Measurements from ENCODE around the gene ELAVL3.

The ELAVL3 gene

DNA sequence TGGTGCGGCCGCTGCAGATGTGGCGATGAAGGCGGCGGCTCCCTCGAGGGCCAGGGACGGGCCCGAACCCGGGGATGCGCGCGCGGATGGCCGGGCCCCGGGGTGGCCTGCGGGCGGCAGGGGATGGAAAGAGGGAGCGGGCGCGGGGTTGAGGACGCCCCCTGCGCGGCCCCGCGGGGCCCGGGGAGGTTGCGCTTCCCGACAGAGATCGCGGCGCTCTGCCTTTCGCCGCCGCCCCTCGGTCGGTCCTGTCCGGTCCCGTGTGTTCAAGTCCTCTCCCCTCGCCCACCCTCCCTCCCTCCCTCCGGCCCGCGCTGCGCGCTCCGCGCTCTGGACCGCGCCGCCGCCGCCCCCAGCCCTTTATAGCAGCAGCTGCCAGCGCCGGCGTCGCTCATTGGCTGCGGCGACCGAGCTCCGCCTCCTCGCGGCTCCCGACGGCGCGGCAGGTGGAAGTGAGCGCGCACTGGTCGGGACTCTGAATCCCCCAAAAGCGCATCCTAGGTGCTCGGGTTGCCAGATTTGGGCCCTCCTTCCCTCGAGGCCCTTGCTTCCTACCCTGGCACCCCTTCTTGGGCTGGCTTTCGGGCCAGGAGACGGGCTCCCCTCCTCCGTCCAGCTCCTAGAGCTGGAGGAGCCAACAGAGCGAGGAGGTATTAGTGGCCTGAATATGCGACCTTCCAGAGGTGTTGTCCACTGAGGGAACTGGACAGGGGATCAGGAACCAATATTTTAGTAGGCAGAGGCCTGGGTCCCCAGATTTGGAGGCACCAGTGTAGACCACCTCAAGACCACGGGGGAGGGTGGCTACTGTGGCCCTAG, at the start of gene ELAVL3:
Gene ELAVL3 (minus strand): TSS at position 332 of the 819 bp plus-strand sequence. CDS start 438 bp downstream, outside the sequence.
- DNase-seq (ENCODE audit: low read depth in 1 of 2, low spot score in 1 of 2): no peak

- DNase-seq (ENCODE audit: low read depth in 1 of 2, low spot score in 1 of 2): no peak
Measured at GRCh38 chr19:11530432-11530831, 49.6 kb upstream of the ELAVL3 start.

DNA sequence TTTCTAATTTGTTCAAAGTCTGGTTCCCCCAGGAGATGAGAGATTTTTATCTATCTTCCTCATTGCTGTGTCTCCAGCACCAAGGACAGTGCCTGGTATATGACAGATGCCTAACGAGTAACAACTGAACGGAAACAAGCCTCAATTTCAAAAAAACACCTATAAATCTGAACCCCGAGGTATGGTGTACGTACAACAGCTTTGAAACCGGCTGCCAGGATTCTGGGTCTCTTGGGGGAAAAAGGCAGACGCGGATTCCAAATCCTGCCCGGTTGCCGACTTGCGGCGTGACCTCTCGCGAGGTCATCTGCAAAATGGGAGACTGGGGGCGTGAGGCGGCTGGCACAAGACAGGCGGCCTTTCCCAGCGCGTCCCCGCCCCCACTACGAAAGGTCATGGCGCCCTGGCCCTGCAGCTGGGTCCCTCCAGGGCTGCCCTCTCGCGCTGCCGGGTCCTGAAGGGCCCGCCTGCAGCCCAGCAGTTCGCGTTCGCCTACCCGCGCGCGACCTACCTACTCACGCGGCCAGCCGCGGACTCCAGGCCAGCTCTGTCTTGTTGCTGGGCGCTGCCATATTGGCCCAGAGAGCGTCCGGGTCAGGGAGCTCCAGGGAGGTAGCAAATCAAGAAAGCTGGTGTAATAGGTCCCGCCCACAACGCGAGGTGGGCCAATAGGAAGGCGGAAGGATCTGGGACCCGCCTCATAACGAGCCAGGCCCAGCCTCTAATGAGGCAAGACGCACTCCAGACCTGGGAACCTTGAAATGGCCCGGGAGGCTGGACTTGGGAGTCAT, 47.9 kb upstream of the ELAVL3 start, which contains the start of gene ECSIT:
Gene ECSIT (minus strand): TSS at position 584 of the 791 bp plus-strand sequence. CDS start 9,964 bp downstream, outside the sequence.
- peak; percentile 78 to 85 for DNase-seq (ENCODE audit: low read depth in 1 of 2, low spot score in 1 of 2)

- DNase-seq (ENCODE audit: low read depth in 1 of 2, low spot score in 1 of 2): no peak
Measured at GRCh38 chr19:11519138-11519537, 38.3 kb upstream of the ELAVL3 start.

GRCh38 chr19:11513946-11514345, 33.1 kb upstream of the ELAVL3 start:
- no peak for DNase-seq (ENCODE audit: low read depth in 1 of 2, low spot score in 1 of 2)

DNA sequence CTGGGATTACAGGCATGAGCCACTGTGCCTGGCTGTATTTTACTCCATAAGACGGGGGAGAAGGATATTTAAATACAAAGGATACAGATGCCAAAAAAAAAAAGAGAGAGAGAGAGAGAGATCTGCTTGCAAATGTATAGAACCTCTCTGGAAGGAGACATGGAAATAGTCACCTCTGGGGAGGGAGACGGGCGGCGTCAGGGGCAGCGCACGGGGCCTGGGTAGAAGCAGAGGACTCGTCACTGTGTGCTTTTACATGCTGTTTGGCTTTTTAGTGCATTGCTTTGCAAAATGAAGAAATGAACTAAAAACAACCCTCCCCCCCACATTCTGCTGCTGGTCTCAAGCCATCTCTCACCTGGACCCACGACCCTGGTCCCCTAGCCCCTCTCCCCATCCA, 29.6 kb upstream of the ELAVL3 start:
- DNase-seq (ENCODE audit: low read depth in 1 of 2, low spot score in 1 of 2): no peak

- no peak for DNase-seq (ENCODE audit: low read depth in 1 of 2, low spot score in 1 of 2)
Measured at GRCh38 chr19:11507370-11508078, 26.7 kb upstream of the ELAVL3 start.

GRCh38 chr19:11506967-11507366, 26.1 kb upstream of the ELAVL3 start:
- DNase-seq (ENCODE audit: low read depth in 1 of 2, low spot score in 1 of 2): no peak

DNA sequence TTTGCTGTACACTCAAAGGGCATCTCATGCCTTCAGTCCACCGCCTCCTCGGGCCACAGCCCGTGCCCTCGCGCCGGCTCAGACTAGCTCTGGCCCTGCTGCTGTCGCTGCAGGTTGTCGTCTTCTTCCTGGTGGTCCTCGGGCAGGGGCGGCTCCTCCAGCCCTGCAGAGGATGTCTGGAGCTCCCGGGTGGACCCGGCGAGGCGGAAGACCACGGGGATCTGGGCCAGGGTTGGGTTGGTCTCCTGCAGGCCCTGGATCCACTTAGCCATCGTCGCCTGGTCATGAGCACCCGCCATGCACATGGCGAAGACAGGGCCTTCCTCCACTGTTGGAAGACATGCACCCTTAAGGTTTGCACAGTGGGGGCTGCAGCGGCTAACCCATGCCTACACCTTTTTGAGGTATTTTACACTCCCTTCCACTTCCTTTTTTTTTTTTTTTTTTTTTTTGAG, 25.3 kb upstream of the ELAVL3 start:
- DNase-seq (ENCODE audit: low read depth in 1 of 2, low spot score in 1 of 2): no peak

- peak; percentile 90 to 91 for DNase-seq (ENCODE audit: low read depth in 1 of 2, low spot score in 1 of 2)
Measured at GRCh38 chr19:11505504-11506100, 24.8 kb upstream of the ELAVL3 start, which contains the start of gene ZNF653. ZNF653 (minus strand) TSS chr19:11505839; CDS start chr19:11505786, 53 bp downstream.

DNA sequence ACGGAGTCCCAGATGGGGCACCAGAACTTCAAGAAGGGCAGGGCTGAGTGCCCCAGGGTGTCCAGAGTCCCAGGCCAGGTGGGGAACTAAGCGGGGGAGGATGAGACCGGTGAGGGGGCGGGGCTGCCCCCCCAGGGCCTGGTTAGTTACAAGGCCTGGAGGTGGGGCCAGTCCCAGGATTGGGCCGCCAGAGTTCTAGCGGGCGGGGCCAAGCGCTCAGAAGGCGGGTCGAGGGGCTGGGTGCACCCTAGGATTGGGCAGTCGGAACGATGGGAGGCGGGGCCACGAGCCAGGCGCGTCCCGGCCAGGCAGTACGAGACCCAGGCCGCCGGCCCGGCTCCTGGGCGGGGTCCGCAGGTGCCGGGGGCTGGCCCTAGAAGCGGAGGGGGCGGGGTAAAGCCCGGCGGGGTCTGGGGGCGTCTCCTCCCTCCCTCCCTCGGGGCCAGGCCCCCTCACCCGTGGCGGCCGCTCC, 24.2 kb upstream of the ELAVL3 start:
- peak; percentile 94 for DNase-seq (ENCODE audit: low read depth in 1 of 2, low spot score in 1 of 2)

DNA sequence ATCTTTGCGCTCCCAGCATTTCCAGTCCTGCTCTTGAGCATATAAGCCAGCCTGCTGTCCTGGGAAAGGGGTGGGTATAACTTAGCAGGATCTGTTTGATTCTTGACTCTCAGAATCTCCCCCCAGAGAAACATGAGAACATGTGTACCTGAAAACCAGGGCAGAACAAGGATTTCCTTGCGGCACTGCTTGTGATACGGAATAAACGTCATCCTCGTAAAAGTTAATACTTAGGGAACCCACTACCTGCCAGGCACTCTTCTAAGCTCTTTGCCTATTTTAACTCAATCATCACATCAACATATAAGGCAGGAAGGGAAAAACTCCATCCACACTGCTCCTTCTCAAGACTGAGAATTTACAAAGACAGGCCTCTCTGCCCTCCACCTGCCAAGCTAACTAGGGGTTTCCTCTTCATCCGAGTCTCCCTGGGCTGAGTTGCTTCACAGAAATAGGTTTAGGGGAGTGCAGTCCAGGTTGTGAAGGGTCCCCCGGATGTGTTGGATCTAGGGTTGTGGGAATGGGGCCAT, 23.7 kb upstream of the ELAVL3 start:
- no peak for DNase-seq (ENCODE audit: low read depth in 1 of 2, low spot score in 1 of 2)

- no peak for DNase-seq (ENCODE audit: low read depth in 1 of 2, low spot score in 1 of 2)
Measured at GRCh38 chr19:11499890-11500420, 19.1 kb upstream of the ELAVL3 start.

DNA sequence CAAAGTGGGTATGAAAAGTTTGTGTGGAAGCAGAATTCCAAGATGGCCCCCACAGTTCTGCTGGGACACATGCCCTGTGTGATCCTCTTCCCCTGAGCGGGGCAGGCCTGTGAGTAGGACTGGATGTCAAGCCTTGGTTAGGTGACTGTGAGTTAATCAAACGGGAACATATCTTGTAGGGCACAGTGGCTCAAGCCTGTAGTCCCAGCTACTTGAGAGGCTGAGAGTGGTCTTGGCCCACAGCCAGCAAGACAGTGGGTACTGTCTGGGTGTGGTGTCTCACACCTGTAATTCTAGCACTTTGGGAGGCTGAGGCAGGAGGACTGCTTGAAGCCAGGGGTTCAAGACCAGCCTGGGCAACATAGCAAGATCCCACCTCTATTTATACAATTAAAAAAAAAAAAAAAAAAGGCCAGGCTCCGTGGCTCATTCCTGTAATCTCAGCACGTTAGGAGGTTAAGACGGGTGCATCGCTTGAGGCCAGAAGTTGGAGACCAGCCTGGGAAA, 18.4 kb upstream of the ELAVL3 start:
- DNase-seq (ENCODE audit: low read depth in 1 of 2, low spot score in 1 of 2): no peak

DNA sequence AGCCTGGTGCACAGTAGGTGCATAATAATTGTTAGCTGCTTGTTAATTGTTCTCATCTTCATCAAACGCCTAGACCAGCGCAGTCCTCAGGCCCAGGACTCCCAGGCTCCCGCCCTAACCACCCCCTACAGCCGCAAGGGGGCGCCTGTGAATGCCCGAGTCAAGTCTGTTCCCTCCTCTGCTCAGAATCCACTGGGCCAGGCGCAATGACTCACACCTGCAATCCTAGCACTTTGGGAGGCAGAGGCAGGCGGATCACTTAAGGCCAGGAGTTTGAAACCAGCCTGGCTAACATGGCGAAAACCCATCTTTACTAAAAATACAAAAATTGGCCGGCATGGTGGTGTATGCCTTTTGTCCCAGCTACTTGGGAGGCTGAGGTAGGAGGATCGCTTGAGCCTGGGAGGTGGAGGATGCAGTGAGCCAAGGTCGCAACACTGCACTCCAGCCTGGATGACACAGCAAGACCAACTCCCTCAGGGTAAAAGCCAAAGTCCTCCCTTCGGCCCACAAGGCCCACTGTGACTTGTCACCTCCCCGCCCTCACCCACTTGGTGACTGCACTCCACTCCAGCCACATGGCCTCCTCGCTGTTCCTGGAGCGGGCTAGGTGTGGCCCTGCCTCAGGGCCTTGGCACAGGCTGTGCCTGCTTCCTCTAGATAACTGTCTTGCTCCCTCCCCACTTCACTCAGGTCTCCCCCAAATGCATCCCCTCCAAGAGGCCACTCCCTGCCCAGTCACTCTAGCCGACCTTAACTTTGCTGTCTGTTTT, 15.7 kb upstream of the ELAVL3 start:
- peak; percentile 29 to 58 for DNase-seq (ENCODE audit: low read depth in 1 of 2, low spot score in 1 of 2)

GRCh38 chr19:11495885-11496284, 15.0 kb upstream of the ELAVL3 start:
- DNase-seq (ENCODE audit: low read depth in 1 of 2, low spot score in 1 of 2): no peak

- DNase-seq (ENCODE audit: low read depth in 1 of 2, low spot score in 1 of 2): no peak
Measured at GRCh38 chr19:11495481-11495880, 14.6 kb upstream of the ELAVL3 start.

GRCh38 chr19:11494634-11495285, 13.9 kb upstream of the ELAVL3 start:
- no peak for DNase-seq (ENCODE audit: low read depth in 1 of 2, low spot score in 1 of 2)

DNA sequence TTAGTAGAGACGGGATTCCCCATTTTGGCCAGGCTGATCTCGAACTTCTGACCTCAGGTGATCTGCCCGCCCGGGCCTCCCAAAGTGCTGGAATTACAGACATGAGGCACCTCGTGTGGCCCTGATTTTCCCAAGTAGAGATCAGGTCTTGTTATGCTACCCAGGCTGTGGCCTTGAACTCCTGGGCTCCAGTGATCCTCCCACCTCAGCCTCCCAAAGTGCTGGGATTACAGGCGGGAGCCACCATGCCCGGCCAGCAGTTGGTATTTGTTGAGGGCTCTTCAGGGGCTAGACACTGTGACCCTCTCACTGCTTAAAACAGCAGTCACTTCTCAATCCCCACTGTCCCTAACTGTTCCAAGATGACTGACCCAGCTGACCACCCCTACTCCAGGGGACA, 8.5 kb upstream of the ELAVL3 start:
- DNase-seq (ENCODE audit: low read depth in 1 of 2, low spot score in 1 of 2): no peak
